H7 (cell line): ENCODE data around the gene CCDC12. TPM values are rescaled to one million over a fixed set of nuclear protein-coding genes. Genes with fewer than 3 reads are reported as not detected.

Source experiments
- DNase-seq: peaks from one replicate; pipeline ENCODE4 v3.0.0; 2012
- H3K27me3 ChIP-seq: 2 replicates; pipeline ENCODE4 v1.6.0; 2011; ENCODE audit warnings: mild to moderate bottlenecking, low read length; ENCODE audit not compliant: control insufficient read depth, insufficient read depth
- H3K36me3 ChIP-seq: replicated peaks from 2 replicates; pipeline ENCODE4 v1.5.1; 2011; ENCODE audit warnings: low read length; ENCODE audit not compliant: control insufficient read depth, insufficient read depth
- H3K4me3 ChIP-seq: 2 replicates; pipeline ENCODE4 v1.5.1; 2011; ENCODE audit warnings: low read depth, mild to moderate bottlenecking, control low read depth, low read length, moderate library complexity; ENCODE audit not compliant: insufficient read depth
- total RNA-seq: library from RNA; depleted of rRNA; stranded (reverse); fragments of >200 nt; shearing (Covaris generic); gene quantifications from 2 replicates; pipeline ENCODE4 v1.2.3, GENCODE V29; 2014

CCDC12 gene
- total RNA-seq, 1 experiment from 2014 or later: 40.0 TPM

- H3K27me3 ChIP-seq: peaks cover 3% of the 10 kb centered on the region; the same call in 1 of the 2 replicates
- H3K4me3 ChIP-seq: no peak overlapping the region
- H3K36me3 ChIP-seq: no peaks in the 10 kb centered on the region
- no peak for DNase-seq
These were observed 78.0 kb downstream of the CCDC12 start for GRCh38 chr3:46898321-46899150.

GRCh38 chr3:46897829-46898320, 78.7 kb downstream of the CCDC12 start:
- no peak overlapping the region for H3K4me3 ChIP-seq
- peaks cover 9% of the 10 kb centered on the region for H3K27me3 ChIP-seq
- no peaks in the 10 kb centered on the region for H3K36me3 ChIP-seq
- DNase-seq: peak; percentile 72

- H3K4me3 ChIP-seq: no peak overlapping the region
- DNase-seq: no peak
- peaks cover 14% of the 10 kb centered on the region for H3K27me3 ChIP-seq
- H3K36me3 ChIP-seq: no peaks in the 10 kb centered on the region
These were observed 79.5 kb downstream of the CCDC12 start for GRCh38 chr3:46897031-46897430.

GRCh38 chr3:46896386-46896785, 80.2 kb downstream of the CCDC12 start:
- H3K27me3 ChIP-seq: peaks cover 20% of the 10 kb centered on the region
- no peak overlapping the region for H3K4me3 ChIP-seq
- H3K36me3 ChIP-seq: no peaks in the 10 kb centered on the region
- no peak for DNase-seq

GRCh38 chr3:46895761-46896160, 80.8 kb downstream of the CCDC12 start:
- Histone ChIP-seq H3K27me3 (peaks cover 27% of the 10 kb centered on the region), H3K36me3 (no peaks in the 10 kb centered on the region), H3K4me3 (no peak overlapping the region)
- DNase-seq: no peak

GRCh38 chr3:46895204-46895660, 81.3 kb downstream of the CCDC12 start:
- Histone ChIP-seq H3K27me3 (peaks cover 29% of the 10 kb centered on the region), H3K4me3 (no peak overlapping the region)
- DNase-seq: peak; percentile 81

GRCh38 chr3:46894256-46894655, 82.3 kb downstream of the CCDC12 start:
- no peaks in the 10 kb centered on the region for H3K36me3 ChIP-seq
- DNase-seq: no peak
- H3K4me3 ChIP-seq: no peak overlapping the region
- H3K27me3 ChIP-seq: peaks cover 35% of the 10 kb centered on the region

More at GRCh38 chr3:46895204-46895660, 81.3 kb downstream of the CCDC12 start:
- no peaks in the 10 kb centered on the region for H3K36me3 ChIP-seq

GRCh38 chr3:46893763-46894162, 82.8 kb downstream of the CCDC12 start:
- H3K27me3 ChIP-seq: peaks cover 40% of the 10 kb centered on the region
- DNase-seq: no peak
- no peak overlapping the region for H3K4me3 ChIP-seq
- no peaks in the 10 kb centered on the region for H3K36me3 ChIP-seq

- Histone ChIP-seq H3K27me3 (peaks cover 40% of the 10 kb centered on the region), H3K4me3 (no peak overlapping the region), H3K36me3 (no peaks in the 10 kb centered on the region)
- no peak for DNase-seq
These were observed 83.3 kb downstream of the CCDC12 start for GRCh38 chr3:46893146-46893748.

- DNase-seq: peak; percentile 99
- H3K36me3 ChIP-seq: no peaks in the 10 kb centered on the region
- H3K4me3 ChIP-seq: peak overlapping the region; percentile 37
- peaks cover 40% of the 10 kb centered on the region for H3K27me3 ChIP-seq
These were observed 84.0 kb downstream of the CCDC12 start for GRCh38 chr3:46892285-46893145.

- peaks cover 46% of the 10 kb centered on the region for H3K27me3 ChIP-seq
- no peak for DNase-seq
These were observed 85.4 kb downstream of the CCDC12 start for GRCh38 chr3:46891132-46891531.

GRCh38 chr3:46890132-46890531, 86.4 kb downstream of the CCDC12 start:
- Histone ChIP-seq H3K4me3 (no peak overlapping the region), H3K36me3 (no peaks in the 10 kb centered on the region), H3K27me3 (peaks cover 56% of the 10 kb centered on the region)
- DNase-seq: no peak

More at GRCh38 chr3:46891132-46891531, 85.4 kb downstream of the CCDC12 start:
- H3K4me3 ChIP-seq: no peak overlapping the region
- H3K36me3 ChIP-seq: no peaks in the 10 kb centered on the region

- peaks cover 62% of the 10 kb centered on the region for H3K27me3 ChIP-seq
- no peak overlapping the region for H3K4me3 ChIP-seq
- DNase-seq: no peak
- H3K36me3 ChIP-seq: no peaks in the 10 kb centered on the region
These were observed 87.0 kb downstream of the CCDC12 start for GRCh38 chr3:46889381-46890110.

GRCh38 chr3:46888705-46889104, 87.8 kb downstream of the CCDC12 start:
- Histone ChIP-seq H3K36me3 (no peaks in the 10 kb centered on the region), H3K4me3 (no peak overlapping the region), H3K27me3 (peaks cover 69% of the 10 kb centered on the region)
- no peak for DNase-seq
